ENCODE results near the gene CCDC196. TPM values are rescaled to one million over a fixed set of nuclear protein-coding genes. Genes with fewer than 3 reads are reported as not detected.

CCDC196 gene
- not detected in 5 replicates for total RNA-seq (2022; extraction: Qiagen RNA extraction; ENCODE audit: low read depth)

GRCh38 chr14:66485910-66486421 is at the start of gene CCDC196:
CCDC196 (plus strand) TSS chr14:66486371; CDS start chr14:66486503, 132 bp downstream.

GRCh38 chr14:66507722-66508546 is 21.8 kb downstream of the CCDC196 start, which contains the start of gene GPHN:
GPHN (plus strand) TSS chr14:66508147.

Other genes with a start within 250 kb of the CCDC196 start
- 10.6 to 15.2 TPM (median 11.5 TPM) in 5 replicates for gene GPHN, start 21.8 kb downstream of the CCDC196 start, total RNA-seq (2022; extraction: Qiagen RNA extraction; ENCODE audit: low read depth)

All from A549 treated with GW870086 at 1 μM for 4 hours (cell line).